SK-N-MC (cell line): ENCODE measurements around the gene ATG4B.

Experiments
- EZH2 ChIP-seq: fragments of 200-600 bp; sonication (generic); IDR thresholded peaks from one replicate; pipeline ENCODE4 v1.6.1; 2017; ENCODE audit warnings: antibody characterized with exemption
- FOXP2 ChIP-seq: optimal IDR thresholded peaks from 2 replicates; pipeline ENCODE3; 2011; ENCODE audit warnings: mild to moderate bottlenecking, moderate library complexity; ENCODE audit not compliant: insufficient read depth; ENCODE audit errors: extremely low read length, control extremely low read depth

DNA sequence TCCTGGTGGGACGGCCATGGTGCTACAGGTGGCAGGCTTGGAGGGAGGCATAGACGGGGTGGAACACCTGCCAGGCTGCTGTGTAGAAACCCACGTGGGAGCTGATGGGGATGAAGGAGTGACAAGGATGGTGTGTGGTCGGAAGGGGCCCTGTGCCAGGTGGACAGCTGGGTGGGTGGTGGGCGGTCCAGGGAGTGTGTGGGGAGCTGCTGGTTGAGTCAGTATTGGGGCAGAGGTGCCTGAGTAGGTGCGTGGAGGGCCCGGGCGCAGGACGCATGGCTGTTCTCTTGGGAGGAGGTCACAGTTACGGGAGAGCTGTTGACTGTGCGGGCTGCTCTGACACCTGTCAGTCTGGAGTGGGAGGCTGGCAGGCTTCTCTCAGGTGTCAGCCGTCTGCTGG is 84.4 kb downstream of the ATG4B start:
- TF ChIP-seq EZH2 (no peak), FOXP2 (no peak)
